SK-N-SH treated with all-trans-retinoic acid at 6 μM for 48 hours (cell line): ENCODE results near the gene ATCAY.
A peak's percentile ranks its signal among the peaks of the same experiment; 100 is the strongest.

Source experiments
- ATAC-seq: fragments of 200-7000 bp; cut with Tn5 transposase; 3 replicates; pipeline ENCODE4 v1.9.1; 2020; ENCODE audit warnings: mild to moderate bottlenecking, moderate library complexity
- BACH2 ChIP-seq: fragments of 250-450 bp; sonication (Bioruptor Pico); IDR thresholded peaks from 2 replicates; pipeline ENCODE4 v1.9.0; 2021; ENCODE audit warnings: mild to moderate bottlenecking, borderline replicate concordance
- CSDC2 ChIP-seq: fragments of 250-450 bp; sonication (Bioruptor Pico); IDR thresholded peaks from 2 replicates; pipeline ENCODE4 v1.5.0; 2020; ENCODE audit warnings: mild to moderate bottlenecking, moderate library complexity
- CSRNP3 ChIP-seq: fragments of 250-450 bp; sonication (Bioruptor Pico); IDR thresholded peaks from 2 replicates; pipeline ENCODE4 v1.5.1; 2021; ENCODE audit warnings: mild to moderate bottlenecking, moderate library complexity
- ESRRG ChIP-seq: fragments of 250-450 bp; sonication (Bioruptor Pico); IDR thresholded peaks from 2 replicates; pipeline ENCODE4 v1.6.1; 2021; ENCODE audit warnings: mild to moderate bottlenecking
- GLIS3 ChIP-seq: fragments of 250-450 bp; sonication (Bioruptor Pico); IDR thresholded peaks from 2 replicates; pipeline ENCODE4 v1.5.0; 2020; ENCODE audit warnings: mild to moderate bottlenecking, moderate library complexity
- ISL1 ChIP-seq: fragments of 250-450 bp; sonication (Bioruptor Pico); IDR thresholded peaks from 2 replicates; pipeline ENCODE4 v2.1.2; 2022; ENCODE audit warnings: mild to moderate bottlenecking, moderate library complexity
- OSR1 ChIP-seq: fragments of 250-450 bp; sonication (Bioruptor Pico); IDR thresholded peaks from 2 replicates; pipeline ENCODE4 v1.8.0; 2022; ENCODE audit warnings: moderate library complexity, mild to moderate bottlenecking, inconsistent platforms
- PATZ1 ChIP-seq: fragments of 250-450 bp; sonication (Bioruptor Pico); IDR thresholded peaks from 2 replicates; pipeline ENCODE4 v1.8.0; 2020; ENCODE audit warnings: mild to moderate bottlenecking, moderate library complexity, borderline replicate concordance
- POU6F1 ChIP-seq: fragments of 250-450 bp; sonication (Bioruptor Pico); IDR thresholded peaks from 2 replicates; pipeline ENCODE4 v1.8.0; 2021; ENCODE audit warnings: low read depth, mild to moderate bottlenecking, moderate library complexity, borderline replicate concordance
- PPARA ChIP-seq: fragments of 250-450 bp; sonication (Bioruptor Pico); IDR thresholded peaks from 2 replicates; pipeline ENCODE4 v1.5.0; 2020; ENCODE audit warnings: mild to moderate bottlenecking, borderline replicate concordance
- RARB ChIP-seq: fragments of 250-450 bp; sonication (Bioruptor Pico); IDR thresholded peaks from 2 replicates; pipeline ENCODE4 v1.8.0; 2021; ENCODE audit warnings: mild to moderate bottlenecking, moderate library complexity
- SNAI2 ChIP-seq: fragments of 250-450 bp; sonication (Bioruptor Pico); IDR thresholded peaks from 2 replicates; pipeline ENCODE4 v1.5.0; 2020; ENCODE audit warnings: mild to moderate bottlenecking, moderate library complexity
- TCF4 ChIP-seq: fragments of 250-450 bp; sonication (Bioruptor Pico); IDR thresholded peaks from 2 replicates; pipeline ENCODE4 v1.8.0; 2021; ENCODE audit warnings: mild to moderate bottlenecking, moderate library complexity, borderline replicate concordance
- TOX ChIP-seq: fragments of 250-450 bp; sonication (Bioruptor Pico); IDR thresholded peaks from 2 replicates; pipeline ENCODE4 v1.8.0; 2021; ENCODE audit warnings: mild to moderate bottlenecking, moderate library complexity, borderline replicate concordance
- TSHZ2 ChIP-seq: fragments of 250-450 bp; sonication (Bioruptor Pico); IDR thresholded peaks from 2 replicates; pipeline ENCODE4 v1.5.0; 2020; ENCODE audit warnings: mild to moderate bottlenecking, moderate library complexity
- ZC3H10 ChIP-seq: fragments of 250-450 bp; sonication (Bioruptor Pico); IDR thresholded peaks from 2 replicates; pipeline ENCODE4 v1.5.1; 2021; ENCODE audit warnings: mild to moderate bottlenecking, moderate library complexity
- ZFP3 ChIP-seq: fragments of 250-450 bp; sonication (Bioruptor Pico); IDR thresholded peaks from 2 replicates; pipeline ENCODE4 v1.5.0; 2020; ENCODE audit warnings: mild to moderate bottlenecking, moderate library complexity
- ZFP30 ChIP-seq: fragments of 450-650 bp; formaldehyde crosslinking; IDR thresholded peaks from 2 replicates; pipeline ENCODE4 v1.5.0; 2022; ENCODE audit warnings: mild to moderate bottlenecking, moderate library complexity
- ZNF565 ChIP-seq: fragments of 450-650 bp; formaldehyde crosslinking; conservative IDR thresholded peaks from 2 replicates; pipeline ENCODE4 v1.5.0; 2020; ENCODE audit warnings: low read depth, mild to moderate bottlenecking, moderate library complexity
- ZNF70 ChIP-seq: fragments of 450-650 bp; formaldehyde crosslinking; IDR thresholded peaks from 2 replicates; pipeline ENCODE4 v1.5.0; 2020; ENCODE audit warnings: mild to moderate bottlenecking, moderate library complexity
- ZNF8 ChIP-seq: fragments of 450-650 bp; formaldehyde crosslinking; IDR thresholded peaks from 2 replicates; pipeline ENCODE4 v1.5.0; 2020; ENCODE audit warnings: mild to moderate bottlenecking, moderate library complexity

The ATCAY gene

GRCh38 chr19:3851254-3852176, 29.0 kb upstream of the ATCAY start:
- TF ChIP-seq POU6F1 (CRISPR knock-in tag) (no peak), PPARA (CRISPR knock-in tag) (no peak), CSRNP3 (CRISPR knock-in tag) (no peak), ZNF70 (CRISPR knock-in tag) (no peak), PATZ1 (CRISPR knock-in tag) (no peak), TOX (no peak), TCF4 (CRISPR knock-in tag) (no peak), RARB (CRISPR knock-in tag) (no peak), TSHZ2 (CRISPR knock-in tag) (no peak), ZFP3 (no peak), ZC3H10 (no peak), ZNF8 (CRISPR knock-in tag) (no peak), ESRRG (CRISPR knock-in tag) (no peak), ZNF565 (CRISPR knock-in tag) (no peak), ZFP30 (no peak)
- no peak for ATAC-seq

- no peak for ATAC-seq
- TF ChIP-seq ISL1 (no peak), ZNF8 (CRISPR knock-in tag) (no peak), BACH2 (CRISPR knock-in tag) (no peak)
Observed at GRCh38 chr19:3852177-3852511, 28.3 kb upstream of the ATCAY start.

- TF ChIP-seq GLIS3 (CRISPR knock-in tag) (no peak), PATZ1 (CRISPR knock-in tag) (no peak), SNAI2 (no peak), BACH2 (CRISPR knock-in tag) (no peak), CSDC2 (no peak), OSR1 (CRISPR knock-in tag) (no peak), POU6F1 (CRISPR knock-in tag) (no peak)
- ATAC-seq, result peak; percentile 71
Observed at GRCh38 chr19:3852614-3853254, 27.8 kb upstream of the ATCAY start.
